Caco-2 (cell line): ENCODE data around the gene CDH9. TPM values are rescaled to one million over a fixed set of nuclear protein-coding genes. Genes with fewer than 3 reads are reported as not detected.

Experiments
- BruUV-seq: library from RNA; stranded (reverse); fragments of 400-500 nt; replicated peaks from 2 replicates; lab custom pipeline; 2021; lab: Mats Ljungman, UMichigan
- CTCF ChIA-PET: fragments of 300-600 bp; sonication (Branson Sonifier 250); formaldehyde crosslinking; loops from one replicate; lab custom pipeline; 2022; ENCODE audit warnings: antibody characterized with exemption; lab: Charles Lee
- POLR2A ChIA-PET: fragments of 300-600 bp; sonication (Branson Sonifier 250); formaldehyde crosslinking; loops from one replicate; lab custom pipeline; 2022; ENCODE audit warnings: antibody characterized with exemption; lab: Charles Lee
- DNase-seq, 2 experiments: peaks; one replicate each; pipeline versions ENCODE4 v3.0.0 to v3.0.0-alpha.2; 2020 to 2022
- H3K27me3 ChIP-seq: replicated peaks from 2 replicates; pipeline ENCODE4 v1.6.0; 2011; ENCODE audit warnings: low read length; ENCODE audit not compliant: control insufficient read depth, insufficient read depth
- H3K36me3 ChIP-seq: 2 replicates; pipeline ENCODE4 v1.5.1; 2011; ENCODE audit warnings: low read length; ENCODE audit not compliant: control insufficient read depth, insufficient read depth
- H3K4me1 ChIP-seq: fragments of 250-450 bp; sonication (Bioruptor Pico); 2 replicates; pipeline ENCODE4 v1.5.1; 2020; ENCODE audit warnings: mild to moderate bottlenecking
- H3K4me3 ChIP-seq: 2 replicates; pipeline ENCODE4 v1.5.1; 2011; ENCODE audit warnings: low read depth, mild to moderate bottlenecking, control low read depth, low read length
- H3K9me3 ChIP-seq: fragments of 250-450 bp; sonication (Bioruptor Pico); 2 replicates; pipeline ENCODE4 v1.5.1; 2020; ENCODE audit warnings: mild to moderate bottlenecking, moderate library complexity
- H3K27ac Mint-ChIP-seq: one replicate; pipeline ENCODE4 v1.8.0; 2022; ENCODE audit warnings: mixed read lengths; ENCODE audit not compliant: unreplicated experiment
- H3K27me3 Mint-ChIP-seq: one replicate; pipeline ENCODE4 v1.8.0; 2022; ENCODE audit warnings: mixed read lengths; ENCODE audit not compliant: insufficient read depth, unreplicated experiment
- H3K36me3 Mint-ChIP-seq: one replicate; pipeline ENCODE4 v1.8.0; 2022; ENCODE audit warnings: mild to moderate bottlenecking, mixed read lengths; ENCODE audit not compliant: insufficient read depth, unreplicated experiment
- H3K4me1 Mint-ChIP-seq: one replicate; pipeline ENCODE4 v1.8.0; 2022; ENCODE audit warnings: low read depth, mixed read lengths; ENCODE audit not compliant: unreplicated experiment
- H3K4me3 Mint-ChIP-seq: one replicate; pipeline ENCODE4 v1.8.0; 2022; ENCODE audit warnings: mild to moderate bottlenecking, moderate library complexity, mixed read lengths; ENCODE audit not compliant: unreplicated experiment
- H3K9me3 Mint-ChIP-seq: one replicate; pipeline ENCODE4 v1.8.0; 2022; ENCODE audit warnings: mixed read lengths; ENCODE audit not compliant: unreplicated experiment
- intact Hi-C: fragments of 100-400 bp; cut with micrococcal nuclease; formaldehyde crosslinking; loops from one replicate; pipeline ENCODE4 v1.10.0; 2022; ENCODE audit not compliant: unreplicated experiment
- total RNA-seq: library from RNA; stranded (reverse); gene quantifications from 2 replicates; pipeline ENCODE4 v1.2.3, GENCODE V29; 2022
- TF ChIP-seq, protein P1 (sequence below), 2 experiments: fragments of 200-600 bp in 1 of 2; IDR thresholded peaks; 1 replicate in 1 of 2; 2 replicates in 1 of 2; pipeline versions ENCODE4 v1.5.1 to v1.8.0; 2011 to 2022; ENCODE audit warnings: antibody characterized with exemption in 1 of 2, control low read depth in 1 of 2, inconsistent platforms in 1 of 2, low read depth in 1 of 2, low read length in 1 of 2, mild to moderate bottlenecking in 1 of 2, moderate library complexity in 1 of 2; ENCODE audit not compliant: insufficient read depth in 1 of 2, severe bottlenecking in 1 of 2, unreplicated experiment in 1 of 2

CDH9 gene
- total RNA-seq, 1 experiment from 2014 or later: not detected

DNA sequence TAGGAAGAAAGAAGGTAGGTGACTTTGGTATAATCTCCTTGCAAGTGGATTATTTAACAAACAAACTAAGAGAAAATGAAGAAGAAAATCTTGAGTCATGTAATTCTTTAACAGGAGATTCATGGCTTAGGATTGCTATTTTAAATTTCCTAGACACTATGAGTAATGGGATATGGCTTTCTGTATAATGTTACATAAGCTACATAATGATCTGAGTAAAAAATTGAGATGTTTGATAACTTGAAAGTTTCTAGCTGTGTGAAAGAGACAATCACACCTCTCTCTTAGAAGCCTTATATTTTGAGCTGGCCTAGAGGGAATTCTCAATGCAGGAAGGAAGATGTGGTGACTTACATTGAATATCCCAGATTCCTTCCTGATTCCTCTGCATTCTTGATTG, 92.5 kb downstream of the CDH9 start:
- Mint-ChIP-seq H3K4me1 (no peaks in the 10 kb centered on the region), H3K27ac (no peak overlapping the region), H3K4me3 (no peak overlapping the region), H3K27me3 (no peaks in the 10 kb centered on the region), H3K9me3 (no peaks in the 10 kb centered on the region), H3K36me3 (no peaks in the 10 kb centered on the region)
- intact Hi-C loops: no loop called here
- ChIA-PET POLR2A (no interaction called here), CTCF (no interaction called here)
- no peaks in the 10 kb centered on the region for H3K4me1 ChIP-seq
- TF ChIP-seq, protein P1, sequence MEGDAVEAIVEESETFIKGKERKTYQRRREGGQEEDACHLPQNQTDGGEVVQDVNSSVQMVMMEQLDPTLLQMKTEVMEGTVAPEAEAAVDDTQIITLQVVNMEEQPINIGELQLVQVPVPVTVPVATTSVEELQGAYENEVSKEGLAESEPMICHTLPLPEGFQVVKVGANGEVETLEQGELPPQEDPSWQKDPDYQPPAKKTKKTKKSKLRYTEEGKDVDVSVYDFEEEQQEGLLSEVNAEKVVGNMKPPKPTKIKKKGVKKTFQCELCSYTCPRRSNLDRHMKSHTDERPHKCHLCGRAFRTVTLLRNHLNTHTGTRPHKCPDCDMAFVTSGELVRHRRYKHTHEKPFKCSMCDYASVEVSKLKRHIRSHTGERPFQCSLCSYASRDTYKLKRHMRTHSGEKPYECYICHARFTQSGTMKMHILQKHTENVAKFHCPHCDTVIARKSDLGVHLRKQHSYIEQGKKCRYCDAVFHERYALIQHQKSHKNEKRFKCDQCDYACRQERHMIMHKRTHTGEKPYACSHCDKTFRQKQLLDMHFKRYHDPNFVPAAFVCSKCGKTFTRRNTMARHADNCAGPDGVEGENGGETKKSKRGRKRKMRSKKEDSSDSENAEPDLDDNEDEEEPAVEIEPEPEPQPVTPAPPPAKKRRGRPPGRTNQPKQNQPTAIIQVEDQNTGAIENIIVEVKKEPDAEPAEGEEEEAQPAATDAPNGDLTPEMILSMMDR (IDR thresholded peaks at IDR 0.05; ENCODE audit: insufficient read depth in 1 of 2, low read depth in 1 of 2, low read length in 1 of 2, severe bottlenecking in 1 of 2, unreplicated experiment in 1 of 2): no peak
- DNase-seq: no peak
- no peaks in the 10 kb centered on the region for H3K9me3 ChIP-seq
- H3K36me3 ChIP-seq: no peaks in the 10 kb centered on the region
- H3K4me3 ChIP-seq: no peak overlapping the region
- BruUV-seq: no TSS peak
- H3K27me3 ChIP-seq: no peaks in the 10 kb centered on the region

DNA sequence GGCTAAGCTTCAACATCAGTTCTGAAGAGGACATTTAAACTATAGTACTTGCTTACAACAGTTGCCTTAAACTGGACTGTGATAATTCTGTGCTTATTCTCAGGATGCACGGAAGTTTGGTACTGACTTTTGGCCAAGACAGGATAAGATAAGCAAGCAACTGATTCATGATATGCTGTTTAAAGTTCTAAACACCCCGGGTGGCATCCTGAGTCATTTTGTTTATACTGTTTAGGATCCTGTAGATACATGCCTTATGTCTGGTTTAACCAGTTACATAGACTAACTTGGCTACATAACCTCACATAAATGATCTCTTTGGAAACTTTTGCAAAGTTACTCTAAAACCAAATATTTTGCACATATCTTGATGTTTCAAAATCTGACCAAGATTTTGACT, 95.9 kb downstream of the CDH9 start:
- intact Hi-C loops: no loop called here
- no peaks in the 10 kb centered on the region for H3K27me3 Mint-ChIP-seq
- no peaks in the 10 kb centered on the region for H3K4me1 Mint-ChIP-seq
- no peaks in the 10 kb centered on the region for H3K9me3 Mint-ChIP-seq
- no peaks in the 10 kb centered on the region for H3K27me3 ChIP-seq
- no peak overlapping the region for H3K27ac Mint-ChIP-seq
- TF ChIP-seq, protein P1 (IDR thresholded peaks at IDR 0.05; ENCODE audit: insufficient read depth in 1 of 2, low read depth in 1 of 2, low read length in 1 of 2, severe bottlenecking in 1 of 2, unreplicated experiment in 1 of 2): no peak
- H3K9me3 ChIP-seq: no peaks in the 10 kb centered on the region
- H3K4me3 Mint-ChIP-seq: no peak overlapping the region
- H3K4me1 ChIP-seq: no peaks in the 10 kb centered on the region
- ChIA-PET CTCF (no interaction called here), POLR2A (no interaction called here)
- no TSS peak for BruUV-seq
- no peak overlapping the region for H3K4me3 ChIP-seq
- H3K36me3 ChIP-seq: no peaks in the 10 kb centered on the region
- no peaks in the 10 kb centered on the region for H3K36me3 Mint-ChIP-seq
- DNase-seq: no peak

DNA sequence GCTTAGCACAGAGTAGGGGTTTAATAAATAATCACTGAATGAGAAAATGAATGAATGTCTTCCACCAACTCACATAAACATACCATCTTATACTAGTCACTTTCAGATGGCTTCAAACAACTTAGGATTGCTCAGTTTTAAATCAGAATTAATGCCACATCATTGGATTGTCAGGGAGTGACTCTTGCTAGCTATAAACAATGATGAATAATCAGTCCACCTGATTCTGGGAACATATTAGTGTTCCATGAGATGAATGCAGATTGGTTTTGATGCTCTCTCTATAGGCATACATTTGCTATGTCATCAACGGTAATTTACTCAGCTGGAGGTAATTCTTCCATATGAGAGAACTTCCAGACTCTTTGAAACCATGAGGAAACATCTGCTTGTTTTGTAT, 97.4 kb downstream of the CDH9 start:
- H3K4me3 ChIP-seq: no peak overlapping the region
- H3K36me3 Mint-ChIP-seq: no peaks in the 10 kb centered on the region
- H3K9me3 ChIP-seq: no peaks in the 10 kb centered on the region
- no peak for DNase-seq
- no peaks in the 10 kb centered on the region for H3K4me1 Mint-ChIP-seq
- ChIA-PET POLR2A (no interaction called here), CTCF (no interaction called here)
- no peaks in the 10 kb centered on the region for H3K9me3 Mint-ChIP-seq
- H3K27me3 Mint-ChIP-seq: no peaks in the 10 kb centered on the region
- intact Hi-C loops: no loop called here
- no peak overlapping the region for H3K4me3 Mint-ChIP-seq
- no peaks in the 10 kb centered on the region for H3K4me1 ChIP-seq
- no TSS peak for BruUV-seq
- no peak overlapping the region for H3K27ac Mint-ChIP-seq
- no peaks in the 10 kb centered on the region for H3K27me3 ChIP-seq
- no peaks in the 10 kb centered on the region for H3K36me3 ChIP-seq
- TF ChIP-seq, protein P1 (IDR thresholded peaks at IDR 0.05; ENCODE audit: insufficient read depth in 1 of 2, low read depth in 1 of 2, low read length in 1 of 2, severe bottlenecking in 1 of 2, unreplicated experiment in 1 of 2): no peak
